Measurements from ENCODE around the gene GSG1L2.
"Not testable (repeated sequence)": the region's sequence is repeated elsewhere in the genome, so short reads cannot be mapped to it uniquely, and the experiment has no call there.

The GSG1L2 gene

GRCh38 chr17:9790889-9791876 is 30.7 kb downstream of the GSG1L2 start, which contains the start of gene DHRS7C:
DHRS7C (minus strand) TSS chr17:9791592; CDS start chr17:9791284, 308 bp downstream.
- no peak for DNase-seq (ENCODE audit: low spot score)
- no peak for FAIRE-seq

- no peak for FAIRE-seq
- DNase-seq (ENCODE audit: low spot score) = no peak
Measured at GRCh38 chr17:9790316-9790715, 31.6 kb downstream of the GSG1L2 start.

GRCh38 chr17:9788601-9789000 is 33.3 kb downstream of the GSG1L2 start:
- no peak for FAIRE-seq
- DNase-seq (ENCODE audit: low spot score) = no peak

DNA sequence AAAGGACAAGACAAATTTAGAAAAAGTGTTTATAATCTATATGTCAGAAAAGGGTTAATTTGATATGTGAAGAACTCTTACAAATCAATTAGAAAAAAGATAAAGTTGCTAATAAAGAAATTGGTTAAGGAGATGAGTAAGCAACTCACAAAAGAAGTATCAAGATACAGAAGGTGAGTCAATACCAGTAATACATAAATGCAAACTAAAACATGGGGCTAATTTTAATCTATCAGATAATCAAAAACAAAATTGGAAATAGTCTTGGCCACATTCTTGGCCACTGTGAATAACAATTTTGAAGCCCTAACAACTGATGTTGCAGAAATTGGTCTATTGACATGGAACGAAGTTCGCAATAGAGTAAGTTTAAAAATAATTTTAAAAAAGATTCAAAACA is 37.3 kb downstream of the GSG1L2 start:
- no peak for DNase-seq (ENCODE audit: low spot score)
- no peak for FAIRE-seq

DNA sequence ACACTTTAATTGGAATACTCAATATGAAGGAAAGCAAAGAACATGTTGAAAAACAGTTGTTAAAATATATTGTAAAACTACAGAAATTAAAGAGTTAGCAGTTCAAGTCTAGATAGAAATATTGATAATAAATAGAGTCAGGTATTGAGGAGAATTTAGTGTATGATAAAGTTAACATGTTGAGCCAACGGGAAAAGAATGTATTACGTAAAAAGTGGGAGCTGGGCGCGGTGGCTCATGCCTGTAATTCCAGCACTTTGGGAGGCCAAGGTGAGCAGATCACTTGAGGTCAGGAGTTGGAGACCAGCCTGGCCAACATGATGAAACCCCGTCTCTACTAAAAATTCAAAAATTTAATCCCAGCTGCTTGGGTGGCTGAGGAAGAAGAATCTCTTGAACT is 38.4 kb downstream of the GSG1L2 start:
- FAIRE-seq; DNase-seq (ENCODE audit: low spot score): not testable (repeated sequence)

- FAIRE-seq (no peak), DNase-seq (ENCODE audit: low spot score) (no peak)
Measured at GRCh38 chr17:9783050-9783449, 38.8 kb downstream of the GSG1L2 start.

GRCh38 chr17:9780552-9780951 is 41.3 kb downstream of the GSG1L2 start:
- no peak for DNase-seq (ENCODE audit: low spot score)
- FAIRE-seq = no peak

GRCh38 chr17:9776911-9777310 is 45.0 kb downstream of the GSG1L2 start:
- DNase-seq (ENCODE audit: low spot score) (no peak), FAIRE-seq (no peak)

- FAIRE-seq (no peak), DNase-seq (ENCODE audit: low spot score) (no peak)
Measured at GRCh38 chr17:9772658-9773057, 49.2 kb downstream of the GSG1L2 start.

DNA sequence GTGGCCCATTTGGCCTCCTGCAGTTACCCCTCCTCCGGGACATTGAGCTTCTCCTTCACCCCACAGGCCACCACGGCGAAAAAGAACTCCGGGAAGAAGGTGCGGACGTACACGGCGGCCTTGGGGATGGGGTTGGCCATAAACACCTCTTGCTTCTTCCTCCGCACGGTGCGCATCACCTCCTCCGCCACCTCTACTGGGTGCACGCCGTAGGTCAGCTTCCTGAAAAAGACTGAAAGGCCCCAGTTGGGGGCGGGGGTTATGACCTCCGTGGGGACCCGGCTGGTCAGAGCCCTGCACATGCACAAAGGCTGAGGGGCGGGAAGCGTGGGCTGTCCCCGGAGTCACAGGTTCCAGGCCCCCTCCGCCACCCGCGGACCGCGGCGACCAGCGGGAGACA is 50.4 kb downstream of the GSG1L2 start:
- no peak for DNase-seq (ENCODE audit: low spot score)
- no peak for FAIRE-seq

DNA sequence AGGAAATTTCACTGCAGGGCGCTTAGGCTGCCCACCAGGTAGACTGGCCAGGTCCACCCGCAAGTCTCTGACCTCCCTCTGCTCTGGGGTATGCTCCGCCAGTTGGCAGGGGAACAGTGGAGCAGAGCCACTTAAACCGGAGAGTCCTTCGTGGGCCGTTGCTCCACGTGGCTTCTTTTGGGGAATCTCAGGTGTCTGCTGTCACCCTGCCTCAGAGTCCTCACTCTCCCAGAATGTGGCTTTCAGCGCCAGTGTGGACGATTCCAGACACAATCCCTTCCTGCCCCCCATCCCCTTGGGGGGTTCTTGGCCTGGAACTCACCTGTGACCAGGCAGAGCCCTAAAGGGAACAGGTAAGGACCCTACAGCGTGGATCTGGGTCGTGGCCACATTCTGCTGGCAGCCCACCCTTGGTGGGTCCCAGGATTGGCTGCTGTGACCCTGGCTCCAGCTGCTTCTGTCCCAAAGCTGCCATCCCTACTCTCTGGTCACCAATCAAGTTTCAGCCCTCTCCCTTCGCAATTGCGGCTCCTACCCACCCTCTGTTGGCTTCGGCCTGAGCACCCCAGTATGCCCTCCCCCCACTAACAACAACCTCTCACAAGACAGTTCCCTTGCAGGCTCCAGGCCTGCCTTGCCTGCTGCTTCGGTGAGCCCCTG is 52.7 kb downstream of the GSG1L2 start:
- DNase-seq (ENCODE audit: low spot score) (no peak), FAIRE-seq (no peak)

DNA sequence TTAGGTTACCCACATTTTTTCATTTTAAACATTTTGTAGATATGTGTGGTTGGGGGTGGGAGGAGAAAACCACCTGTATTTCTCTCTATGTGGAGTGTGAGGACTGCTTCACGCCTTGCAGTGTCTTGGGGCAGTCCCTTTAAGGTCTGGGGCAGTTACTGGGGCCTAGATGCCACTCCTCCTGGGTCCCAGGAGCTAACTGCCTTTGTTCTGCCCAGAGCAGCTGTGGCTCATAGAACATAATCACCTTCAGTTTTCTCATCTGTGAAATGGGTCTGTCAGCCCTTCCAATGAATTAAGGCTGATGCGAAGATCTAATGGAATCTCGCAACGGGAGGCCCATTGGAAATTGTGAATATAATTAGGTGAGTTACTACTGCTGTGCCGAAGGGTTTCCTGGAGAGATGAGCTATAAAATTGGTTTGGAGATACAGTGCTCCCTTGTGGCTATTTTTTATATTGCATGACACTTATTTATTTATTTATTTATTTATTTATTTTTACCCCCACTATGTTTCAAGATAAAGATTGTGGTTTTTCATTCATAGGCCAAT is 53.4 kb downstream of the GSG1L2 start:
- DNase-seq (ENCODE audit: low spot score) = peak; percentile 22
- FAIRE-seq = no peak

DNA sequence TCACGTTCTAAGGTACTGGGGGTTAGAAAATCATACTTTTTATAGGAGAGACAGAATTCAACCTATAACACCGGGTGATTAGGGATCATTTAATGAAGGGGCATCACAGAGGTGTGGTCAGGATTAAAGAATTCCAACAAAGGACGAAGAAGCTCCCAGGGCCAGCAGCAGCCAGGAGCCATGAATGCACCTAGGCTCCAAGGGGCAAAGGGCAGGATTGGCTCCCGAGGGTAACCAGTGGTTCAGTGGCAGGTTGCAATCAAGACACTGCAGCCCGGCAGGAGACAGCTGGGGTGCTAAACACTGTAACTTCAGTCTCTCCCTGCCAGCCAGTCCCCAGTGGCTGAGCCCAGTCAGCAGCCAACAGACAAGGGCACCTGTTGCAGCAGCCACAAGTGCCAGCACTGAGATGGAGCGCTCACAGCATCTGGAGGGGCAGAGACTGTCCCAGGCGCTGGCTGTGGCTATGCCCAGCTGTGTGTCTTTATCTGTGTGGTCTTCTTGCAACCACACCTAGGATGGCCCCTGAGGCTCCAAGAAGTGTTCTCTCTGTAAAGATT is 54.4 kb downstream of the GSG1L2 start:
- FAIRE-seq = no peak
- no peak for DNase-seq (ENCODE audit: low spot score)

DNA sequence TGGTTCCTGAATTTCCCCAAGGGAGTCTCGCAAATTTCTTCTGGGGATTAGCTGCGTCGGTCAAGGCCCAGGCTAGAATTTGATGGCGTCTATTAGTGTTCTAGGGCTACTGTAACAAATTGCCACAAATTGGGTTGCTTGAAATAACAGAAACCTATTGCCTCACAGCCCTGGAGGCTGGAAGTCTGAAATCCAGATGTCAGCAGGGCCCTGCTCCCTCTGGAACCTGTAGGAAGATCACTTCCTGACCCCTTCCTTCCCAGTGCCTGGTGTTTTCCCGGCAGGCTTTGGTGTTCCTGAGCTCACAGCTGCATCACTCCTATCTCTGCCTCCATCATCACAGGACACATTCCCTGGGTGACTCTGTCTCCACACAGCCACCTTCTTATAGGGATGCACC is 54.9 kb downstream of the GSG1L2 start:
- FAIRE-seq (no peak), DNase-seq (ENCODE audit: low spot score) (no peak)

GRCh38 chr17:9765322-9765721 is 56.6 kb downstream of the GSG1L2 start:
- DNase-seq (ENCODE audit: low spot score) (no peak), FAIRE-seq (no peak)

DNA sequence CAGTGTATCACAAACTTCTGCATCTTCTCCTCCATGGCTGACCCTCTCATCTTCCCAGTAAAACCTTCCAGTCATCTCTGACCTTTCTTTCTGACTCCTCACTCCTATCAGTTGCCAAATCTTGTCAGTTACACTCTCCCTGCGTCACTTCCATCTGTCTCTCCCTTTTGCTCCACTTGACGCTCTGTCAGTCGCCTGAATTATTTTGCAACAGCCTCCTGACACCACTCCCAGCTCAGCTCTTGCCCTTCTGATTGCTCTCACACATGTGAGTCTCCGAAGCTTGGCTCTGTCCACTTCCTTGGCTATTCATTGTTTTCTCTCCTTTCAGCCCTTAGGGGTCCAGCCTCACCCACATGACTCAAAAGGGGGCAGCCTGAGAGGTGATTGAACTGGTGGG is 58.2 kb downstream of the GSG1L2 start:
- FAIRE-seq = no peak
- DNase-seq (ENCODE audit: low spot score) = no peak

- no peak for FAIRE-seq
- DNase-seq (ENCODE audit: low spot score) = no peak
Measured at GRCh38 chr17:9760266-9760665, 61.6 kb downstream of the GSG1L2 start.

DNA sequence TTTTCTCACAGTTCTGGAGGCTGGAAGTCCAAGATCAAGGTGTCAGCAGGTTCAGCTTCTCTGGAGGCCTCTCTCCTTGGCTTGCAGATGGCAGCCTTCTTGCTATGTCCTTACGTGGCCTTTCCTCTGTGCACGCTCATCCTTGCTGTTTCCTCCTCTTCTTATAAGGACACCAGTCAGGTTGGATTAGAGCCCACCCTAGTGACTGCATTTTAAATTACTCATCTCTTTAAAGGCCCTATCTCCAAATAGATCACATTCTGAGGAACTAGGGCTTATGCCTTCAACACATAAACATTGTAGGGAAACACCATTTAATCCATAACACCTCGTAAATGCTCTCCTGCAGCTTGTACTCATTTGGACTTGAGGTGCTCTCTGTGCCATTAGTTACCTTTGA is 66.8 kb downstream of the GSG1L2 start:
- FAIRE-seq (no peak), DNase-seq (ENCODE audit: low spot score) (no peak)

Data from urothelium cell line (cell line).